Brain microvascular endothelial cell (primary cell): Measurements from ENCODE around the gene SDK1.

Experiments used
- DNase-seq: peaks from one replicate; pipeline ENCODE4 v3.0.0-alpha.2; 2020
- H3K27ac ChIP-seq: fragments of 250-450 bp; sonication (Bioruptor Pico); 2 replicates; pipeline ENCODE4 v1.5.1; 2020; ENCODE audit warnings: mild to moderate bottlenecking, moderate library complexity
- H3K27me3 ChIP-seq: fragments of 250-450 bp; sonication (Bioruptor Pico); replicated peaks from 2 replicates; pipeline ENCODE4 v1.5.1; 2020; ENCODE audit warnings: mild to moderate bottlenecking
- H3K36me3 ChIP-seq: fragments of 250-450 bp; sonication (Bioruptor Pico); replicated peaks from 2 replicates; pipeline ENCODE4 v1.5.1; 2020; ENCODE audit warnings: mild to moderate bottlenecking
- H3K4me3 ChIP-seq: 2 replicates; pipeline ENCODE4 v1.5.1; 2011; ENCODE audit warnings: low read depth, mild to moderate bottlenecking, control low read depth, low read length, moderate library complexity
- CTCF ChIP-seq: IDR thresholded peaks from 2 replicates; pipeline ENCODE4 v1.5.1; 2011; ENCODE audit warnings: low read depth, mild to moderate bottlenecking, moderate library complexity, low read length, control low read depth, inconsistent platforms; ENCODE audit errors: missing control alignments
- in situ Hi-C: cut with HindIII; loops from 2 replicates; pipeline ENCODE4 v1.10.0; 2017; ENCODE audit warnings: low sequenced_read_pairs, low pct_ligation_motif_present

The SDK1 gene

DNA sequence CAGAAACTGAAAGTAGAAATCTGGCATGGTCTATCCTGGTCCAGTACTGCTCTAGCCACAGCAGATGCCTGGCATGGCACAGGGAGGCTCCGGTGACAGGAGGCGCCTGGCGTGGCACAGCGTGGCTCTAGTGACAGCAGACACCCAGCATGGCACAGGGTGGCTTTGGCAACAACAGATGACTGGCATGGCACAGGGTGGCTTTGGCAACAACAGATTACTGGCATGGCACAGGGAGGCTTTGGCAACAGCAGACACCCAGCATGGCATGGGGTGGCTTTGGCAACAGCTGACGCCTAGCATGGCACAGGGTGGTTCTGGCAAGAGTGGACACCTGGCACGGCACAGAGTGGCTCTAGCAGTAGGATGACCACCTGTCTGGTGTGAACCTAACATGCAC lies 900.5 kb downstream of the SDK1 start:
- no peak for DNase-seq
- in situ Hi-C loops: no loop called here
- no peak for TF ChIP-seq CTCF

GRCh38 chr7:4202154-4202736 lies 901.2 kb downstream of the SDK1 start:
- no peak for TF ChIP-seq CTCF
- Histone ChIP-seq H3K27me3 (no peaks in the 10 kb centered on the region), H3K4me3 (no peak overlapping the region), H3K36me3 (no peaks in the 10 kb centered on the region), H3K27ac (no peak overlapping the region)
- DNase-seq: no peak
- in situ Hi-C loops: no loop called here

More for the DNA sequence above, 900.5 kb downstream of the SDK1 start:
- Histone ChIP-seq H3K4me3 (no peak overlapping the region), H3K36me3 (no peaks in the 10 kb centered on the region), H3K27ac (no peak overlapping the region), H3K27me3 (no peaks in the 10 kb centered on the region)

- in situ Hi-C loops: no loop called here
- no peaks in the 10 kb centered on the region for H3K27me3 ChIP-seq
- no peaks in the 10 kb centered on the region for H3K36me3 ChIP-seq
- no peak overlapping the region for H3K27ac ChIP-seq
- no peak for DNase-seq
- H3K4me3 ChIP-seq: no peak overlapping the region
- TF ChIP-seq CTCF: no peak
Observed at GRCh38 chr7:4202954-4203353, 901.9 kb downstream of the SDK1 start.

DNA sequence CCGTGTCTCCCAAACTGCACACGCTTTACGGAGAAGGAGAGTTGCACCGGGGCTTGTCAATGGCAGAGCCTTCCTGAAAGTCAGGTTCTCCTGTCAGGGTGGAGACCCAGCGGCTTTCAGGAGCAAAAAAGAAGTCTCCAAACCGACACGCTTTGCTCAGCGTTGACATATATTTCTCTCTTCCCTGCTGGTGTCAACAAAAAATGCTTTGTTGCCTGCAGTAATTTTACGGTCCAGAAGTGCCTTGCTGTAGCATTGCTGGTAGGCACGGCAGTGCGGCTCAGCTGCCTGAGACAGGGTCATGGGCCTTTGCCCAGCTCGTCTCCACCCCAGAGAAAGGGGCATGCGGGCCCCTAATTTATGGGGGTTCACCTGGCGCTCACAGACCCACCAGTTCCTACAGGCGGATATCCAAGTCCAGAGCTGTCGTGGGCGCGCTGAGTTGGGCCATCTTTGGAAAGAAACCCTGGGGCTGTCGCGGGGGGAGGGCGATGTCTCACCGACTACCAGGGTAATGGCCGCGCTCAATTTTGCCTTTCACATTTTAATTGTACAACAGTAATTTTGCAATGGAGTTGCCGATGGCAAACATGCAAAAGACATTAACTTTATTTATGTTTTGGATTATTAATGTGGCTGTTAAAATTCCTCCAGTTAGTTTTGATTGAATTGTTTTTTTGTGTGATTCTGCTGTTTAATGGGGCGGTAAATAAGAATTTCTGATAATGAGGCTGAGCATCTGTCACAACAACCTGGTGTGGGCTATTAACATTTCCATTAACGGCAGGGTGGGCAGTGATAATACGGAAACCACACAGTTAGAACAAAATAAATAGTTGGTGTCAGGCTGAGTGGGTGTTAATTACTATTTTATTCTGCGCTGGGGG lies 902.8 kb downstream of the SDK1 start:
- no peak for DNase-seq
- Histone ChIP-seq H3K36me3 (no peaks in the 10 kb centered on the region), H3K27me3 (no peaks in the 10 kb centered on the region), H3K27ac (no peak overlapping the region), H3K4me3 (no peak overlapping the region)
- in situ Hi-C loops: no loop called here
- TF ChIP-seq CTCF: no peak

- H3K27ac ChIP-seq: no peak overlapping the region
- no peak overlapping the region for H3K4me3 ChIP-seq
- no peak for TF ChIP-seq CTCF
- H3K27me3 ChIP-seq: no peaks in the 10 kb centered on the region
- H3K36me3 ChIP-seq: no peaks in the 10 kb centered on the region
- no peak for DNase-seq
- in situ Hi-C loops: no loop called here
Observed at GRCh38 chr7:4204513-4205165, 903.6 kb downstream of the SDK1 start.
